Skin epidermis (tissue), 12 donors: Measurements from ENCODE around the gene ELOF1.
A peak's percentile ranks its signal among the peaks of the same experiment; 100 is the strongest.
"Not testable (repeated sequence)": the region's sequence is repeated elsewhere in the genome, so short reads cannot be mapped to it uniquely, and the experiment has no call there.

Experiments
- H3K27ac ChIP-seq, 21 experiments: fragments of 200-600 bp; sonication (generic) in 11 of 21; one replicate each; pipeline ENCODE4 v1.5.0; 2020; ENCODE audit warnings: mild to moderate bottlenecking in 3 of 21, inconsistent platforms in 2 of 21, moderate library complexity in 2 of 21
- H3K4me3 ChIP-seq, 7 experiments: fragments of 200-600 bp; sonication (generic) in 2 of 7; one replicate each; pipeline ENCODE4 v1.5.0; 2020; ENCODE audit warnings: inconsistent platforms in 2 of 7, mild to moderate bottlenecking in 2 of 7, moderate library complexity in 1 of 7

Gene ELOF1

DNA sequence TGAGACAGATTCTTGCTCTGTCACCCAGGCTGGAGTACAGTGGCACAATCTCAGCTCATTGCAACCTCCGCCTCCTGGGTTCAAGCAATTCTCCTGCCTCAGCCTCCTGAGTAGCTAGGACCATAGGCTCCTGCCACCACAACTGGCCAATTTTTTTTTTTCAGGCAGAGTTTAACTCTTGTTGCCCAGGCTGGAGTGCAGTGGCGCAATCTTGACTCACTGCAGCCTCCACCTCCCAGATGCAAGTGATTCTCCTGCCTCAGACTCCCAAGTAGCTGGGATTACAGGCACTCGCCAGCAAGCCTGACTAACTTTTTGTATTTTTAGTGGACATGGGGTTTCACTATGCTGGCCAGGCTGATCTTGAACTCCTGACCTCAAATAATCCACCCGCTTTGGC is 14.7 kb upstream of the ELOF1 start:
- not testable (repeated sequence) for H3K27ac ChIP-seq, H3K4me3 ChIP-seq

DNA sequence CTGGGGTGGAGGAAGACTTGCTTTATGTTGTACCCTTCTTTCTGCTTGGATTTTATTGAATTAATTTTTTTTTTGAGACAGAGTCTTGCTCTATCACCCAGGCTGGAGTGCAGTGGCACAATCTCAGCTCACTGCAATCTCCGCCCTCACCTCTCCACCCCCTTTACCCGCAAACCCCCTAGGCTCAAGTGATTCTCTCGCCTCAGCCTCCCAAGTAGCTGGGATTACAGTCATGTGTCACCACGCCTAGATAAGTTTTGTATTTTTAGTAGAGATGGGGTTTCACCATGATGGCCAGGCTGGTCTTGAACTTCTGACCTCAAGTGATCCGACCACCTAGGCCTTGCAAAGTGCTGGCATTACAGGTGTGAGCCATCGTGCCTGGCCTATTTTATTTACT is 14.3 kb upstream of the ELOF1 start:
- not testable (repeated sequence) for H3K27ac ChIP-seq, H3K4me3 ChIP-seq

DNA sequence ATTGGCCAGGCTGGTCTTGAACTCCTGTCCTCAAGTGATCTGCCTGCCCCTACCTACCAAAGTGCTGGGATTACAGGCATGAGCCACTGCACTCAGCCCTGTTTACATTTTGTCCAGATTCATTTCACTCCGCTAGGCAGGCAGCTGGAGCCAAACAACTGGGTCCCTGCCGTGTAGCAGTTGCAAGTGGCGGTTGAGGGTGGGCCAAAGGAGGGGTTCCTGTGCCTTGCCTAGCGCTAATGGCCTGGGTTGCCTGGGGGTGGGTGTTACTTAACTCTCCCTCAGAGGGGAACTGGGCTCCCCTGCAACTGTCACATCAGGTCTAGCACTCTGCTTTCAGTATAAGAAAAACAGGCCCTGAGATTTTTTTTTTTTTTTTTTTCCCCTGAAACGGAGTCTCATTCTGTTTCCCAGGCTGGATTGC is 11.0 kb upstream of the ELOF1 start:
- no peak overlapping the region for H3K4me3 ChIP-seq

GRCh38 chr19:11566164-11566563 is 7.1 kb upstream of the ELOF1 start:
- H3K4me3 ChIP-seq = no peak overlapping the region
- no peak overlapping the region for H3K27ac ChIP-seq

More for the DNA sequence above, 11.0 kb upstream of the ELOF1 start:
- H3K27ac ChIP-seq = no peak overlapping the region

- not testable (repeated sequence) for H3K27ac ChIP-seq
Observed at GRCh38 chr19:11565649-11565980, 6.6 kb upstream of the ELOF1 start.

GRCh38 chr19:11564082-11564807 is 5.2 kb upstream of the ELOF1 start:
- H3K27ac ChIP-seq, H3K4me3 ChIP-seq: not testable (repeated sequence)

More at GRCh38 chr19:11565649-11565980, 6.6 kb upstream of the ELOF1 start:
- H3K4me3 ChIP-seq = not testable (repeated sequence)

GRCh38 chr19:11563532-11563931 is 4.5 kb upstream of the ELOF1 start:
- Histone ChIP-seq H3K4me3 (no peak overlapping the region), H3K27ac (no peak overlapping the region)

- H3K4me3 ChIP-seq = peak overlapping the region in 2 of 7 experiments; percentile 66 to 86
- no peak overlapping the region for H3K27ac ChIP-seq
Observed at GRCh38 chr19:11560404-11561051, 1.5 kb upstream of the ELOF1 start.

GRCh38 chr19:11556634-11557420 is 2.2 kb downstream of the ELOF1 start:
- H3K27ac ChIP-seq = no peak overlapping the region

GRCh38 chr19:11555246-11555645 is 3.8 kb downstream of the ELOF1 start:
- Histone ChIP-seq H3K4me3 (no peak overlapping the region), H3K27ac (no peak overlapping the region)

More at GRCh38 chr19:11556634-11557420, 2.2 kb downstream of the ELOF1 start:
- no peak overlapping the region for H3K4me3 ChIP-seq

GRCh38 chr19:11554160-11554559 is 4.9 kb downstream of the ELOF1 start:
- H3K27ac ChIP-seq = no peak overlapping the region

GRCh38 chr19:11552666-11553372 is 6.2 kb downstream of the ELOF1 start:
- H3K27ac ChIP-seq = no peak overlapping the region
- no peak overlapping the region for H3K4me3 ChIP-seq

More at GRCh38 chr19:11554160-11554559, 4.9 kb downstream of the ELOF1 start:
- H3K4me3 ChIP-seq = no peak overlapping the region

DNA sequence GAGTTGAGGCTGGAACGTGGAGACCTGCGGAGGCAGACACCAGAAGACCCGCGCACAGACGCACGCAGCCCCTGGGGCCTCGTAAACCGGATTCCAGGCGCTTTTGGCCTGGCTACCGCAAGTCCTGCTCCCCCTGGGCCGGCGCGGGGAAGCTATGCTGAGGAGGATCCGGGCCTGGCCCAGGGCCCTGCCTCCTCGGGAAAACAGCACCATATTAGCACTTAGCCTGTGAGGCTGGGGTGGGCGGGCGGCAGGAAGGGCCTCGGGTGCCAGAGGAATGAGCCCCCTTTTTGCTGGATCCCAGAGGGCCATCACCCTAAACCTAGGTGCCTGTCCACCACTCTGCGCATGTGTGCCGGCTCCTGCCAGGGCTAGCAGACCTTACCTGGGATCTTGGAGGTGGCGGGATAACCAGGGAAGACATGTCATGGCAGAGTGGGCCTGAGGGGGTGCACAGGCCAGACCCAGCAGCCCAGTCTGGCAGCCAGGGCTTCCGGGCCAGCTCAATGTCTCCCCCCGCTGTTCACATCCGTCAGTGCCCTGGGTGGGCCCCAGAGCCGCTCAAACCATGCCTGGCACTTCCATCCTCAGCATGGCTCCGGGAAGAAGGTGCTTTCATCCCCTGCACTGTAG is 7.3 kb downstream of the ELOF1 start:
- Histone ChIP-seq H3K4me3 (no peak overlapping the region), H3K27ac (peak overlapping the region in 4 of 21 experiments; percentile 14 to 28 (median 22))

- no peak overlapping the region for H3K4me3 ChIP-seq
- H3K27ac ChIP-seq = no peak overlapping the region
Observed at GRCh38 chr19:11550265-11550664, 8.8 kb downstream of the ELOF1 start.

- no peak overlapping the region for H3K27ac ChIP-seq
- no peak overlapping the region for H3K4me3 ChIP-seq
Observed at GRCh38 chr19:11549386-11549953, 9.6 kb downstream of the ELOF1 start.

DNA sequence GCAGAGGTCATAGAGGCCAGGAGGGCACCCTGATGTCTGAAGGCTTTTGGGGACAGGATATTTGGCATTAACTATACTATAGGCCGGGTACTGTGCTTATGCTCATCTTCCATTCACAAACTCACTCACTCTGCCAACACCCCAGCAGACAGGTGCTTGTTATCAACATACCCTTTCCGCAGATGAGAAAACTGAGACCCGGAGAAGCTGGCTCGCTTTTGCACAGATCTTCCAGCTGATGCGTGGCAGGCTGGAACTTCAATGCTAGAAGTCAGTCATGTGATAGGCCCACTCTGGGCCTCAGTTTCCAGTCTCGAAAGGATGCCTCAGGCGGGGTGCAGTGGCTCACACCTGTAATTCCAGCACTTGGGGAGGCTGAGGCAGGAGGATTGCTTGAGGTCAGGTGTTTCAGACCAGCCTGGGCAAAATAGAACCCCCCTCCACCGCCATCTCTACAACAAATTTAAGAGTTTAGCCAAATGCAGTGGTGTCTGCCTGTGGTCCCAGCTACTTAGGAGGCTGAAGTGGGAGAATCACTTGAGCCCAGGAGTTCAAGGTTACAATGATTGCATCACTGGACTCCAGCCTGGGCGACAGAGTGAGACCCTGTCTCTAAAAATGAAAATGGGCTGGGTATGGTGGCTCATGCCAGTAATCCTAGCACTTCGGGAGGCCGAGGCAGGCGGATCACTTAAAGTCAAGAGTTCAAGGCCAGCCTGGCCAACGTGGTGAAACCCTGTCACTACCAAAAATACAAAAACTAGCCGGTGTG is 10.9 kb downstream of the ELOF1 start:
- H3K4me3 ChIP-seq = no peak overlapping the region
- H3K27ac ChIP-seq = no peak overlapping the region

- Histone ChIP-seq H3K27ac (no peak overlapping the region), H3K4me3 (no peak overlapping the region)
Observed at GRCh38 chr19:11541238-11541637, 17.8 kb downstream of the ELOF1 start.

DNA sequence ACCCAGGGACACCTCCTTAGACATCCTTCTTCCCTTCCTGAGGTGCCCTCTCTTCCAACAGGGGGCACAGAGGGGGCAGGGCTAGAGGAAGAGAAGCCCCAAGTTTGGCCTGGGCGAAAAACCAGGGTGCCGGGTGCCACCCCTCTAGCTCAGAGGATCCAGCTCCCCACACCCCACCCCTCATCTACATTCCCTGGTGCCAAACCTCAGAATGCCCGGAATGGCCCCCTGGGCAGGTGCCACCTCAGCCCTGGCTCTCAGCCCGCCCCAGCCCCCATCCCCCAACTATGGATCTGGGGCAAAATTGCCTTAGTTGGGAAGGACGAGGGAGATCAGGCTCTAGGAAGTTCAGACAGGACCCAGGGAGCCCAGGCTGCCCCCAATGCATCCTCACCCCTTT is 18.4 kb downstream of the ELOF1 start:
- Histone ChIP-seq H3K27ac (no peak overlapping the region), H3K4me3 (no peak overlapping the region)
